ENCODE measurements around the gene VAMP5.

- TF ChIP-seq CTCF (conservative IDR thresholded peaks at IDR 0.05) (no peak), ZFX (IDR thresholded peaks at IDR 0.05) (no peak)
These were observed 35.1 kb upstream of the VAMP5 start for GRCh38 chr2:85549095-85549494.
